ENCODE results near the gene CD96.

DNA sequence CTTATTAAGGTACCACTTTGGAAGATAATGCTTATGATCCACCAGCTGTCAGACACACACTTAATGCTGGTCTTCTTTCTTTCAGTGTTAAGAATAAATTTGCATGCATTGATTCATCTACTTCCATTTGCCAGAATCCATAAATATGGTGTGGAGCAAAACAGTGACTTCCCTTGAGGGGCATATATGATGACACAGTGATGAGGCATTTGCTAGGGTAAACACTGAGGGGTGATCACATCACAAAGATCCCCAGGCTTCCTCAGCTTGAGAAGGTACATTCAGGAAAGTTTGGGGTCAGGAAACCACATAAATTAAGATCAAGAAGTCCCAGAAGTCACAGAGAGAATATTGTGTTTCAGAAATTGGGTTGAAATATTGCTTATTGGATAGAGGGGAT is 63.0 kb downstream of the CD96 start:
- TF ChIP-seq, protein P1, sequence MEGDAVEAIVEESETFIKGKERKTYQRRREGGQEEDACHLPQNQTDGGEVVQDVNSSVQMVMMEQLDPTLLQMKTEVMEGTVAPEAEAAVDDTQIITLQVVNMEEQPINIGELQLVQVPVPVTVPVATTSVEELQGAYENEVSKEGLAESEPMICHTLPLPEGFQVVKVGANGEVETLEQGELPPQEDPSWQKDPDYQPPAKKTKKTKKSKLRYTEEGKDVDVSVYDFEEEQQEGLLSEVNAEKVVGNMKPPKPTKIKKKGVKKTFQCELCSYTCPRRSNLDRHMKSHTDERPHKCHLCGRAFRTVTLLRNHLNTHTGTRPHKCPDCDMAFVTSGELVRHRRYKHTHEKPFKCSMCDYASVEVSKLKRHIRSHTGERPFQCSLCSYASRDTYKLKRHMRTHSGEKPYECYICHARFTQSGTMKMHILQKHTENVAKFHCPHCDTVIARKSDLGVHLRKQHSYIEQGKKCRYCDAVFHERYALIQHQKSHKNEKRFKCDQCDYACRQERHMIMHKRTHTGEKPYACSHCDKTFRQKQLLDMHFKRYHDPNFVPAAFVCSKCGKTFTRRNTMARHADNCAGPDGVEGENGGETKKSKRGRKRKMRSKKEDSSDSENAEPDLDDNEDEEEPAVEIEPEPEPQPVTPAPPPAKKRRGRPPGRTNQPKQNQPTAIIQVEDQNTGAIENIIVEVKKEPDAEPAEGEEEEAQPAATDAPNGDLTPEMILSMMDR (conservative IDR thresholded peaks at IDR 0.05 in 1 of 2, IDR thresholded peaks at IDR 0.05 in 1 of 2; ENCODE audit: extremely low read depth in 1 of 2, insufficient read depth in 1 of 2, low read depth in 1 of 2, low read length in 2 of 2), result no peak
- no peak for TF ChIP-seq EZH2 (IDR thresholded peaks at IDR 0.05; ENCODE audit: borderline replicate concordance, low read length)
